NCI-H69 (cell line): ENCODE data around the gene ITGB3.
A peak's percentile ranks its signal among the peaks of the same experiment; 100 is the strongest.

ENCODE experiments used
- DNase-seq: peaks from one replicate; lab custom pipeline; 2025; lab: John Stamatoyannopoulos, UW

Gene ITGB3

GRCh38 chr17:47276444-47276843 lies 22.8 kb downstream of the ITGB3 start:
- no peak for DNase-seq

- DNase-seq = peak; percentile 43
Observed at GRCh38 chr17:47276868-47277267, 23.2 kb downstream of the ITGB3 start.

- no peak for DNase-seq
Observed at GRCh38 chr17:47277921-47278320, 24.3 kb downstream of the ITGB3 start.

GRCh38 chr17:47278561-47278960 lies 24.9 kb downstream of the ITGB3 start:
- no peak for DNase-seq

- no peak for DNase-seq
Observed at GRCh38 chr17:47279062-47279801, 25.6 kb downstream of the ITGB3 start.

- DNase-seq = peak; percentile 64
Observed at GRCh38 chr17:47280072-47280811, 26.6 kb downstream of the ITGB3 start.

- DNase-seq = no peak
Observed at GRCh38 chr17:47281216-47281615, 27.6 kb downstream of the ITGB3 start.

- DNase-seq = no peak
Observed at GRCh38 chr17:47285003-47285402, 31.4 kb downstream of the ITGB3 start.

- no peak for DNase-seq
Observed at GRCh38 chr17:47286198-47286914, 32.7 kb downstream of the ITGB3 start.

DNA sequence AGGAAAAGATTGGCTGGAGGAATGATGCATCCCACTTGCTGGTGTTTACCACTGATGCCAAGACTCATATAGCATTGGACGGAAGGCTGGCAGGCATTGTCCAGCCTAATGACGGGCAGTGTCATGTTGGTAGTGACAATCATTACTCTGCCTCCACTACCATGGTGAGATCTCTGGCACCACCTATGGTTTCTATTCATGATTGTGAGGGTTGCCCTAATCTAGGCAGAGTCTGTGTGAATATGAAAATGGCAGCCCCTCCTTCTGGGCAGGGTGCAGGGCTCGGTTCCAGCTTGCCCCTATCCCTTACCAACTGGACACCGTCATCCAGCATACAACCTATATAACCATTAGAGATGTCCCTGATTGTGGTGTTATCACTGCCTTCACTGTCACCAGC lies 33.4 kb downstream of the ITGB3 start:
- DNase-seq = no peak

- DNase-seq = no peak
Observed at GRCh38 chr17:47287639-47288038, 34.0 kb downstream of the ITGB3 start.

DNA sequence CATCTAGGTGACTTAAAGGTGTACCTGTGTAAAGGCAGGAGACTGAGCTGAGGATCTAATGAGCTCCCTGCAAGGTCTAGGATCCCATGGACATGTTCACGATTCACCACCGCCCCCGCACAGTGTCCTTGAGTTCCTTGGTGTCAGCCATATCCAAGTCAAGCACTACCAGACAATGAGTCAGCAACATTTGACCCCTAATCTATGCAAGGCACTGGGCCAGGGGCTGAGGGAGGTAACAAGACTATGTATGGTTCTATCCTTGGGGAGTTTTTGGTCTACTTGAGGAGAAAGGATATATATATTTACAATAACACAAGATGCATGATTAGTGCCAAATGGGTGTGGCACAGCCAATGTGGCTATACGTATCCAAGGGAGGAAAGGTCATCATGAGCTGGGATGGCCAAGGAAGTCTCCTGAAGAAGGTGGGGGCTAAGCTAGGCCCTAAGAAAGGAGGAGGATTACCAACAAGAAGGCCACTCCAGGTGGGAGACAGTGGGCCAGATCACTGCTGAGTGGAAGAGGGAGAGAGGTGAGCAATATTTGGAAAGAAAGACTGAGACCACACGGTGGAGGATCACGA lies 35.0 kb downstream of the ITGB3 start:
- no peak for DNase-seq

DNA sequence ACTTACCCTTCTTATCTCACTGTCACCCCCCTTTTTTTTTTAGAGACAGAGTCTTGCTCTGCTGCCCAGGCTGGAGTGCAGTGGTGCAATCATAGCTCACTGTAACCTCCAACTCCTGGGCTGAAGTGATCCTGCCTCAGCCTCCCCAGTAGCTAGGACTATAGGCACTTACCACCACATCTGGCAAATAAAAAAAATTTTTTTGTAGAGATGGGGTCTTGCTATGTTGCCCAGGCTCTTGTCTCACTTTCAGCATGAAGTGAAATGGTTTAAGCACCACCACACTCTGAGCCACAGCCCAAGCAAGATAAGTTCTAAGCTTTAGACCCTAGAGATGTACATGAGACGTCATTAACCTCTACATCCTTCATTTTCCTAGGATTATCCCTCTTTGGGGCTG lies 35.7 kb downstream of the ITGB3 start:
- DNase-seq = no peak

- DNase-seq = no peak
Observed at GRCh38 chr17:47290870-47291241, 37.2 kb downstream of the ITGB3 start.

- DNase-seq = no peak
Observed at GRCh38 chr17:47291242-47291873, 37.7 kb downstream of the ITGB3 start.

GRCh38 chr17:47292206-47292605 lies 38.6 kb downstream of the ITGB3 start:
- DNase-seq = no peak

DNA sequence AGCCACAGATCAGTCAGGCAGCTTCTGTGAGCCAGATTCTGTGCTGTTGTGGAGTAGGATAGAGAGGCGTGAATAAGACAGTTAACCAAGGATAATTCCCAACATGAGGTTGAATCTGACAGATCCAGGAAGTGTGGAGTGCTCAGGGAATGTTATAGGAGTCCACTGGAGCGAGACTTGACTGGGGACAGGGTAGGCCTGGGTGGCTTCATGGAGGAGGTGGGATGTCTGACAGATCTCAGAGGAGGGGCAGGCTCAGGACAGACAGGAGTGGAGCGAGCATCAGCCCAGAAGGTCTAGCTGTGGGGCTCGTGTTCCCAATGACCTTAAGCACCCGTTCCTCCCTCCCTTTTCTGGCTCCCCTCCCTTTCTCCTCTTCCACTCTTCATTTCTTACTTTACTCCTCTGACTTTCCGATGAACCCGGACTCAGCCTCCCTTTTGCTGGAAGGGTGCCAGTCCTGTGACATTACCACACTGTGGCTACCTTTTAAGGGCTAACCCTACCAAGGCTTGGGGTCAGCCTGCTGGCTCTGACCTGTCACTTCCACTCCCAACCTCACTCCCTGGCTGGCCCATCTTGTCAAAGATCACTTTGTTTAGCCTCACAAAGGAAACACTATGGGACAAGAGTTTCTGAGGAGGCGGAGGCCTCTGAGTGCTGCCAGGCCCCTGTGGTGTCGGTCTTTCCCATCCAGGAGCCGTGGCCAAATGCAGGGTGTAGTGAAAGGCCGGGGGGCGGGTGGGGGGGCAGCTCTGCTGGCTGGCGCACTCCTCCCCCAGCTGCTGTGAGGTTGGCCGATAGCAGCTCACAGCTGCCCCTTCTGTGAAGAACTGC lies 41.6 kb downstream of the ITGB3 start:
- no peak for DNase-seq

GRCh38 chr17:47295874-47296255 lies 42.2 kb downstream of the ITGB3 start:
- DNase-seq = no peak

DNA sequence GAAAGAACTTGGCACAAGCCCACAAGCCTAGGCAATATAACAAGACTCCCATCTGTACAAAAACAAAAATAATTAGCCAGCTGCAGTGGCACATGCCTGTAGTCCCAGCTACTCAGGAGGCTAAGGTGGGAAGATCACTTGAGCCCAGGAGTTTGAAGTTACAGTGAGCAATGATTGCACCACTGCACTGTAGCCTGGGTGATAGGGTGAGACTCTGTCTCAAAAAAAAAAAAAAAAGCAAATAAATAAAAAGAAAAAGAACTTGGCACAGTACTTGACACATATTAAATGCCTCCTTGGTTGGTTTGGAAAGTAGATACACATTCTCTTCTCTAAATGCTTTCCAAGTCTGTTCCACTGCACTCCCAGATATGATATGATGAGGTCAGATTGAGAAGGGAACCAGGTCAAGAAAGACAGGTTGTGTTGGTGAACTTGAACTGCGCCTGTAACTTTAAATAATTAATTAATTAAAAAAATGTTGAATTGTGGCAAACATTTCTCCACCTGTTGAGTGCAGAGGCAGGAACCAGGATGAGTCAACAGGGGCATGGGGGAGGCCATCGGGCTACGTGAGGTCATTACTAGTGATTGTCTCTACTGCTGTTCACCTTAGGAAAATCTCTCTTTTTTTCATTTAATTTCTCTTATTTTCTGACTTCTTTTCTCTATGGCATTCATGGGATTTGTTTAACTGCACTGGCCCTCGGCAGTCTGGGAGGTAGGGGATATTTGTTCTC lies 44.2 kb downstream of the ITGB3 start:
- no peak for DNase-seq

GRCh38 chr17:47298712-47299111 lies 45.1 kb downstream of the ITGB3 start:
- DNase-seq = no peak
